K562 (cell line): ENCODE data around the gene SPAG9. TPM values are rescaled to one million over a fixed set of nuclear protein-coding genes. Genes with fewer than 3 reads are reported as not detected.

ENCODE experiments used
- BCLAF1 ChIP-seq, 2 experiments: fragments of 450-650 bp in 1 of 2; IDR thresholded peaks; 2 replicates each; pipeline ENCODE4 v1.6.1; 2011 to 2017; ENCODE audit warnings: low read depth in 2 of 2, antibody characterized with exemption in 1 of 2, borderline replicate concordance in 1 of 2, low read length in 1 of 2, mild to moderate bottlenecking in 1 of 2, mixed read lengths in 1 of 2; ENCODE audit not compliant: control insufficient read depth in 1 of 2
- DEAF1 ChIP-seq: fragments of 450-650 bp; formaldehyde crosslinking; IDR thresholded peaks from 2 replicates; pipeline ENCODE4 v1.4.0; 2020; ENCODE audit warnings: mild to moderate bottlenecking, moderate library complexity
- EP300 ChIP-seq: IDR thresholded peaks from 2 replicates; pipeline ENCODE4 v1.6.1; 2012; ENCODE audit warnings: low read length, improper control_type of control experiment
- FIP1L1 ChIP-seq: fragments of 200-400 bp; formaldehyde crosslinking; IDR thresholded peaks from 2 replicates; pipeline ENCODE4 v1.6.1; 2018; ENCODE audit warnings: mild to moderate bottlenecking, low read depth, low read length; ENCODE audit not compliant: poor library complexity, severe bottlenecking
- MED1 ChIP-seq: sonication (generic); formaldehyde crosslinking; IDR thresholded peaks from 2 replicates; pipeline ENCODE4 v1.8.1; 2023; ENCODE audit warnings: missing genetic modification reagents, borderline replicate concordance
- NFIX ChIP-seq: fragments of 250-450 bp; sonication (Bioruptor Pico); IDR thresholded peaks from 2 replicates; pipeline ENCODE4 v1.4.0; 2020; ENCODE audit warnings: low read depth, mild to moderate bottlenecking, moderate library complexity
- SNAPC5 ChIP-seq: fragments of 250-450 bp; sonication (Bioruptor Pico); IDR thresholded peaks from 2 replicates; pipeline ENCODE4 v1.8.0; 2021; ENCODE audit warnings: moderate library complexity, mild to moderate bottlenecking, inconsistent platforms
- ZNF12 ChIP-seq: sonication (generic); formaldehyde crosslinking; IDR thresholded peaks from 2 replicates; pipeline ENCODE4 v1.4.0; 2020; ENCODE audit warnings: mild to moderate bottlenecking, missing genetic modification reagents
- ZNF79 ChIP-seq: fragments of 250-450 bp; sonication (Bioruptor Pico); IDR thresholded peaks from 2 replicates; pipeline ENCODE4 v1.4.0; 2020; ENCODE audit warnings: low read depth, mild to moderate bottlenecking, moderate library complexity
- polyA plus RNA-seq, 8 experiments: library from polyadenylated mRNA; depleted of rRNA in 4 of 8; stranded (reverse) in 5 of 8; unstranded in 3 of 8; fragments of >200 nt; fragmentation: Nextera tagmentation in 2 of 8; fragmentation: Illumina TruSeq in 1 of 8; extraction: Ambion mirVana in 2 of 8; extraction: Trizol in 1 of 8; gene quantifications; 2 replicates each; pipeline versions ENCODE4 v1.2.1 to v1.2.3, GENCODE V29; 2011 to 2014; ENCODE audit warnings: inconsistent platforms in 1 of 8, missing spikeins in 1 of 8
- total RNA-seq, 7 experiments: library from RNA; depleted of rRNA in 6 of 7; stranded (reverse); fragments of >200 nt in 6 of 7; fragmentation: Illumina TruSeq in 2 of 7; extraction: Trizol in 2 of 7; gene quantifications; 2 replicates each; pipeline versions ENCODE4 v1.2.1 to v1.2.3, GENCODE V29; 2011 to 2021; ENCODE audit warnings: low replicate concordance in 1 of 7
- TF ChIP-seq, protein P1 (sequence below), 2 experiments: fragments of 450-650 bp; IDR thresholded peaks; 2 replicates each; pipeline ENCODE4 v1.6.1; 2016
- TF ChIP-seq, protein P2 (sequence below): sonication (generic); formaldehyde crosslinking; IDR thresholded peaks from 2 replicates; pipeline ENCODE4 v1.8.0; 2022; ENCODE audit warnings: mild to moderate bottlenecking, missing genetic modification reagents
- TF ChIP-seq, protein P3 (sequence below): IDR thresholded peaks from 2 replicates; pipeline ENCODE4 v1.6.1; 2011; ENCODE audit not compliant: insufficient read length; ENCODE audit errors: extremely low read depth

Gene SPAG9
- total and polyA plus RNA-seq, 9 of the 15 experiments (the other 6 are each of a cell fraction or from before 2014, with no cell fraction given), result 12.2 to 99.2 (median 58.2) TPM

- TF ChIP-seq EP300 (no peak), NFIX (CRISPR knock-in tag) (no peak), SNAPC5 (CRISPR knock-in tag) (no peak), MED1 (CRISPR knock-in tag) (no peak), ZNF12 (CRISPR knock-in tag) (no peak), DEAF1 (CRISPR knock-in tag) (no peak), ZNF79 (CRISPR knock-in tag) (no peak), BCLAF1 (IDR thresholded peaks at IDR 0.05; ENCODE audit: borderline replicate concordance in 1 of 2, control insufficient read depth in 1 of 2, low read depth in 2 of 2, low read length in 1 of 2) (no peak), FIP1L1 (peak; percentile 9)
- TF ChIP-seq, protein P1, sequence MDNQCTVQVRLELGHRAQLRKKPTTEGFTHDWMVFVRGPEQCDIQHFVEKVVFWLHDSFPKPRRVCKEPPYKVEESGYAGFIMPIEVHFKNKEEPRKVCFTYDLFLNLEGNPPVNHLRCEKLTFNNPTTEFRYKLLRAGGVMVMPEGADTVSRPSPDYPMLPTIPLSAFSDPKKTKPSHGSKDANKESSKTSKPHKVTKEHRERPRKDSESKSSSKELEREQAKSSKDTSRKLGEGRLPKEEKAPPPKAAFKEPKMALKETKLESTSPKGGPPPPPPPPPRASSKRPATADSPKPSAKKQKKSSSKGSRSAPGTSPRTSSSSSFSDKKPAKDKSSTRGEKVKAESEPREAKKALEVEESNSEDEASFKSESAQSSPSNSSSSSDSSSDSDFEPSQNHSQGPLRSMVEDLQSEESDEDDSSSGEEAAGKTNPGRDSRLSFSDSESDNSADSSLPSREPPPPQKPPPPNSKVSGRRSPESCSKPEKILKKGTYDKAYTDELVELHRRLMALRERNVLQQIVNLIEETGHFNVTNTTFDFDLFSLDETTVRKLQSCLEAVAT (IDR thresholded peaks at IDR 0.05), result no peak
- TF ChIP-seq, protein P2, sequence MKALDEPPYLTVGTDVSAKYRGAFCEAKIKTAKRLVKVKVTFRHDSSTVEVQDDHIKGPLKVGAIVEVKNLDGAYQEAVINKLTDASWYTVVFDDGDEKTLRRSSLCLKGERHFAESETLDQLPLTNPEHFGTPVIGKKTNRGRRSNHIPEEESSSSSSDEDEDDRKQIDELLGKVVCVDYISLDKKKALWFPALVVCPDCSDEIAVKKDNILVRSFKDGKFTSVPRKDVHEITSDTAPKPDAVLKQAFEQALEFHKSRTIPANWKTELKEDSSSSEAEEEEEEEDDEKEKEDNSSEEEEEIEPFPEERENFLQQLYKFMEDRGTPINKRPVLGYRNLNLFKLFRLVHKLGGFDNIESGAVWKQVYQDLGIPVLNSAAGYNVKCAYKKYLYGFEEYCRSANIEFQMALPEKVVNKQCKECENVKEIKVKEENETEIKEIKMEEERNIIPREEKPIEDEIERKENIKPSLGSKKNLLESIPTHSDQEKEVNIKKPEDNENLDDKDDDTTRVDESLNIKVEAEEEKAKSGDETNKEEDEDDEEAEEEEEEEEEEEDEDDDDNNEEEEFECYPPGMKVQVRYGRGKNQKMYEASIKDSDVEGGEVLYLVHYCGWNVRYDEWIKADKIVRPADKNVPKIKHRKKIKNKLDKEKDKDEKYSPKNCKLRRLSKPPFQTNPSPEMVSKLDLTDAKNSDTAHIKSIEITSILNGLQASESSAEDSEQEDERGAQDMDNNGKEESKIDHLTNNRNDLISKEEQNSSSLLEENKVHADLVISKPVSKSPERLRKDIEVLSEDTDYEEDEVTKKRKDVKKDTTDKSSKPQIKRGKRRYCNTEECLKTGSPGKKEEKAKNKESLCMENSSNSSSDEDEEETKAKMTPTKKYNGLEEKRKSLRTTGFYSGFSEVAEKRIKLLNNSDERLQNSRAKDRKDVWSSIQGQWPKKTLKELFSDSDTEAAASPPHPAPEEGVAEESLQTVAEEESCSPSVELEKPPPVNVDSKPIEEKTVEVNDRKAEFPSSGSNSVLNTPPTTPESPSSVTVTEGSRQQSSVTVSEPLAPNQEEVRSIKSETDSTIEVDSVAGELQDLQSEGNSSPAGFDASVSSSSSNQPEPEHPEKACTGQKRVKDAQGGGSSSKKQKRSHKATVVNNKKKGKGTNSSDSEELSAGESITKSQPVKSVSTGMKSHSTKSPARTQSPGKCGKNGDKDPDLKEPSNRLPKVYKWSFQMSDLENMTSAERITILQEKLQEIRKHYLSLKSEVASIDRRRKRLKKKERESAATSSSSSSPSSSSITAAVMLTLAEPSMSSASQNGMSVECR (CRISPR knock-in tag), result no peak
- TF ChIP-seq, protein P3, sequence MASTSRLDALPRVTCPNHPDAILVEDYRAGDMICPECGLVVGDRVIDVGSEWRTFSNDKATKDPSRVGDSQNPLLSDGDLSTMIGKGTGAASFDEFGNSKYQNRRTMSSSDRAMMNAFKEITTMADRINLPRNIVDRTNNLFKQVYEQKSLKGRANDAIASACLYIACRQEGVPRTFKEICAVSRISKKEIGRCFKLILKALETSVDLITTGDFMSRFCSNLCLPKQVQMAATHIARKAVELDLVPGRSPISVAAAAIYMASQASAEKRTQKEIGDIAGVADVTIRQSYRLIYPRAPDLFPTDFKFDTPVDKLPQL, result no peak
Observed at GRCh38 chr17:51166987-51167931, 46.6 kb upstream of the SPAG9 start (continued).
